ENCODE data around the gene MARK3.
"Not testable (repeated sequence)": the region's sequence is repeated elsewhere in the genome, so short reads cannot be mapped to it uniquely, and the experiment has no call there.

Gene MARK3

DNA sequence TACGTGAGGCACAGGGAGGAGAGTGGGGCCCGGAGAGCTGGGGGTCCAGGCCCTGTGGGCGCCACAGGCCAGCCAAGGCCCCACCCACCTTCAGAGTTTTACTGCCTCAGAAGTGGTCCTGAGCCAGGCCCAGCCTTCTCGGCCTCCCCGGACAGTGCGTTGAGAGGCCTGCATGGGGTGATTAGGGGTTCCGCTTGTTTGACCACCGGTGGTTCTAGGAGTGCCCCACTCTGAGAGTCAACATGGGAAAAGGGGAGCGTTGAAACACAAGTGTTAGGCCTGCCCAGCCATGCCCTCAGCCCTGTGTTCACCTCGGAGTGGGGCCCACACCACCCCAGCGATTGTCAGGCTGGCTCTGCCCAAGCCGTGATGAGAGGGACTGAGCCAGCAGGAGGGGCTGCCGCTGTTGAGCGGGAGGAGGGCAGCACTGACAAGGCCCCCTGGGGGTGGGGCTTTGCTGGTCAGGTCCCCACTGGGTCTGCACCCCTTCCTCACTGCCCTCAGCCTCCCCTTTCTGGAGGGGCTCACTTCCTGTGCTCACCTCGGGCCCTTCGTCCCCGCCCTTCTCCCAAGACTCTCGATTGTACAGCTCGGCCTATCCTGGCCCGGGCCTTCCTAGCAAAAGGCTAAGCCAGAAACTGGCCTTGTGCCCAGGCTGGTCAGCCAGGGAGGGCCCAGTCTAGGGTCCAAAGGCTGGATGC is 132.7 kb downstream of the MARK3 start:
- no peak for DNase-seq

DNA sequence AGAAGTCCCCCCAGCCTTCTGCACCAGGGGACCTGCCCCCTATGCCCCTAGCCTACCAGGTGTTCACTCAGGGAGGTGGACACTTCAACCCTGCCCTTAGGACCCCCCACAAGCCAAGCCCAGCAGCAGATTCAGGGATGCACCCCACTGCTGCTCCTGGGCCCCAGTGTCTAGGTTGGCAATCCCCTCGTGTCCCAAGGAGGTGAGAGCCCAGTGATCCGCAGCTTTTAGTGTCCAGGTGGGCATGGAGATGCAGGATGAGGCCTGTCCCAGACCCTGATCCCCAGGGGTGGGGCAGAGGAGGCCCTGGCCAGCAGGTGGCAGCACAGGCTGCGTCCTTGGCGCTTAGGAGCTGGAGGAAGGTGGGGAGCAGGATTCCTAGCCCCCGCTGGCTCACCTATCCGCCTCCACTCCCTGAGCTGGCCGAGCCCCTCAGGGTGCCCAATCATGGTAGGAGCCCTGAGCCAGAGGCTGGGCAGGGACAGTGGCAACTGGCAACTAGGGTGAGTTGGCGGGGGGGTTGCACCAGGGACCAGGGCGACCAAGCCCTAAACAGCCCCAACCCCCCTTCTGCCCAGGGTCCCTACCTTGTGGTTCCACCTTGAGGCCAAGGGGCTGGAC is 133.3 kb downstream of the MARK3 start:
- DNase-seq: peak; percentile 62

DNA sequence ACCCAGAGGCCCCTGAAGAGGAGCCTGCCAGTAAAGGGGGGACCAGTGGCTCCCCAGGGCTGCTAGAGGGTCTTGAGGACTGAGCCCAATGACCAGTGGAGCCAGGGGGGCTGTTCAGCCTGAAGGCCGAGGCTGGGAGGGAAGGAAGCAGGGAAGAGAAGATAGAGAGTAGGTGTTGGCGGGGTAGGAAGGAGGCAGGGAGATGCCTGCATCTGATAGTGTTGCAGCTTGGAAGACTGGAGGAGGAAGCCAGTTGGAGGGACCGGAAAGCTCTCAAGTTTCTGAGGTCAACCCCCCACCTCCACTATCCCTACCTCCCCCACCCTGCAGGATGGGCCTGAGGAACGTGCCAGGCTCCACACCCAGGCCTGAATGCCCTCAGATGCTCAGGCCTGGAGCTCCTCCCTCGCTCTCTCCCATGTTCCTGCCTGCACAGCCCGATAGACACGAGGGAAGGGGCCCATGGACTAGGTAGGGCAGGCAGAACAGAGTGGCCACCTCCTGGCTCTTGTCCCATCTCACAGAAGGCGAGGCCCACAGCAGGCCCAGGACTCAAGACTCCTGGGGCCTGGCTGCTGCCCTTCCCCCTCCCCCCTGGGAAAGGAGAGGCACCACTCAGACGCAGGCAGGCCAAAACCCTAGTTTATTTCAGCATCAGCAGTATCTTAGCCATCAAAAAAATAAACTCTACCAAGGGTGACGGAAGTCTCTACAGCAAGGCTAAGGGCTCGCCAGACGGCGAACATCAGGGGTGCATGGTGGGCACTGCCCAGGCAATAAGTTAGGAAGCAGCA is 134.0 kb downstream of the MARK3 start:
- DNase-seq: no peak

DNA sequence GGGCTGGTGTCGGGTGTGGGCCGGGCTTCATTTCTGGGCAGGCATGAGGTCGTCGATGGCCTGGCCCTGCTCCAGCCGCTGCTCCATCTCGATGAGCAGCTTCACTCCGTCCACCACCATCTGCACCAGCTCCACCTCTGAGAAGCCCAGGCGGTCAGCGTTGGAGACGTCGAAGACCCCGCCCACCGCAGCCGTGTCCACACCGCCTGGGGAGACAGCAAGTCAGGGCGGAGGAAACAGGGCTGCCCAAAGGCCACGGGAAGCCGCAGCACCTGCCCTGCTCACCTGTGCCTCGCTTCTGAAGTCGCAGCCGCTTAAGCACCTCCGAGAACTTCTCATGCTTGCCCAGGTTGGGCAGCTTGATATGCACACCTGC is 134.6 kb downstream of the MARK3 start:
- DNase-seq: no peak

DNA sequence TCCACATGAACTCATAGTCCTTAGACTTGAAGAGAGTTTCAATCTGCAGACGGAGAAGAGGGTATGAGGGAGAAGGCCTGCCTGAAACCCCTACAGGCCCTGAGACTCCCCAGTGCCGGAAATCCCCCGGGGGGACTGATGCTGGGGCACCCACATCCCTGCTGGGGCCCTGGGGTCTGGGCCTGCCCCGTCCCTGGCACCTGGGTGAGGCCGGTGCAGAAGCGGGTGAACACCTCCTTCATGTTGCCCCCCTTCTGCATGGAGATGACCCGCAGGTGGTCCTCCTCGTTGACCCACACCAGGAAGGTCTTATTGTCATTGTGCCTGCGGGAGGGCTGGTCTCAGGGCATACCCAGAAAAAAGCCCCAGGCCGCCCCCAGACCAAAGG is 135.0 kb downstream of the MARK3 start:
- no peak for DNase-seq

DNA sequence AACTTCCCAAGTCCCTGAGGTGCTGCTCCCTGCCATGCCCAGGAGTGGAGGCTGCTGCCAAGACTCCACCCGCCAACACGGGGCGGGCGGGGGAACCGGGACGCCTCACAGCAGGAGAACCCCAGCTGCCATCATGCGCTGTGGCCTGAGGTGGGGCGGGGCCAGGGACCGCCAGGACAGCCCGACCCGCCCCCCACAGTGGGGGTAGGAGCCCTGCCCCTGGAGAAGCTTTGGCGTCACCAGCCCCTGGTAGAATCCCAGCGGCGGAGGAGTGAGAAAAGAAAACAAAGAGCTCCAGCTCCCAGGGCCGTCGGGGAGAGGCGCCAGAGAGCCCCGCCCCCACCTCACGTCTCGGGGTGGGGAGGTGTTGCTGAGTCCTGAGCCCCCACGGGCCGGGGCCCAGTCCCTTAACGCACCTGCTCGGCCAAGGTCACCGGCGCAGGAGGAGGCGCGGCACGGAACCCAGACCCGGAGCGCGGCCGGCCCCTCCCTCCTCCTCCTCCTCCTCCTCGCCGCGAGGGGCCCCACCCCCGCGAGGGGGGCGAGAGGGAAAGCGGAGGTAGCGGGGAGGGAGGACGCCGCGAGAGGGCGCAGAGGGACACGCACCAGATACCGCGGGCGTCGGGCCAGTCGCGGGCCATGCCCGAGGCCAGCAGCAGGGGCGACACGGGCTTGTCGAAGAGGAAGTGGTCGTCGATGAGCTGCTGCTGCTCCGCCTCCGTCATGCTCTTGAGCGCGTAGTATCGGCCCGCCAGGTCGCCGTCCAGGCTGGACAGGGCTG is 135.6 kb downstream of the MARK3 start:
- peak; percentile 81 for DNase-seq

DNA sequence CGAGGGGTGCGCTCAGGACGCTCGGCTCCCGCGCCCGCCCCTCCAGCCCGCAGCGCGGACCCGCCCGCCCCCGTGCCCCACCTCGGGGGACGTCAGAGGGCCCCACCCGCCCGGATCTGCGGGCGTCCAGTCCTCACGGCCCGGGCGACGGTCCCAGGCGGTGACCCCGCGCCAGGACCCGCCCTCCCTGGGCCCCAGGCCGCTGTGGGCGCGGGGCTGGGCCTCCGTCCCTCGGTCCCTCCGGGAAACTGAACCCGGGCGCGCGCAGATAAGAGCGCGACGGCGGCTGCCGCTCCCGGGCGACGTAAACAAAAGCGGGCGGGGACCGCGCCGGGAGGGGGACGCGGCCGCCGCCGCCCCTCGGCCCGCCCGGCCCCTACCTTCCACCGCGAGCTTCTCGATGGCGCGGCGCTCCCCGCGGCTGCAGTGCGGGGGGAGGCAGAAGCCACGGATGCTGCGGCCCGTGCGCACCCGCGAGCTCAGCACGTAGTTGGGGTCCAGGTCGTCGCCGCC is 136.3 kb downstream of the MARK3 start:
- DNase-seq: peak; percentile 24

DNA sequence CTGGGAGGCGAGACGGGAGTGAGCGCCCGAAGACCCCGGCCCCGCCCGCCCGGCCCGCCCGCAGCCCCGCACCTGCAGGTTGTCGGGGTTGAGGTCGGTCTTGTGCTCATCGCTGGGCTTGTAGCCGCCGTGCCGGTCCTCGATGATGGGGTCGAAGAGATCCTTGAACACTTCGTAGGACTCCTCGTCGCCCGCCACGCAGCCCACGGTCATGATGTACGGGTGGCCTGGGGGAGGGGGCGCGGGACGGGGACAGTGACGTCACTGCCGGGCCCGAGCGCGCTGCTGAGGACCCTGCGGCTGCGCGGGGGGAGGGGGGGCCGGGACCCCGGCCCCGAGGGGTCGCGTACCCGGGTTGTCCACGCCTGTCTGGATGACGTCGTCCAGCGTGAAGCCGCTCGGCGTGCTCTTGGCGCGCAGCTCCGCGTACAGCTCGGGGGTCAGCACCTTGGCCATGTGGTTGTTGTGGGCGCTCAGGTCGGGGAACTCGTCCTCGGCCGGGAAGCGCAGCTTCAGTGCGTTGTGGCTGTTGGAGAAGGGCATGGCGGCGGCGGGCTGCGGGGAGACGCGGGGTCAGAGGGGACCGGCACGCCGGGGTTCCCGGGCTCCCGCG is 136.8 kb downstream of the MARK3 start:
- no peak for DNase-seq

DNA sequence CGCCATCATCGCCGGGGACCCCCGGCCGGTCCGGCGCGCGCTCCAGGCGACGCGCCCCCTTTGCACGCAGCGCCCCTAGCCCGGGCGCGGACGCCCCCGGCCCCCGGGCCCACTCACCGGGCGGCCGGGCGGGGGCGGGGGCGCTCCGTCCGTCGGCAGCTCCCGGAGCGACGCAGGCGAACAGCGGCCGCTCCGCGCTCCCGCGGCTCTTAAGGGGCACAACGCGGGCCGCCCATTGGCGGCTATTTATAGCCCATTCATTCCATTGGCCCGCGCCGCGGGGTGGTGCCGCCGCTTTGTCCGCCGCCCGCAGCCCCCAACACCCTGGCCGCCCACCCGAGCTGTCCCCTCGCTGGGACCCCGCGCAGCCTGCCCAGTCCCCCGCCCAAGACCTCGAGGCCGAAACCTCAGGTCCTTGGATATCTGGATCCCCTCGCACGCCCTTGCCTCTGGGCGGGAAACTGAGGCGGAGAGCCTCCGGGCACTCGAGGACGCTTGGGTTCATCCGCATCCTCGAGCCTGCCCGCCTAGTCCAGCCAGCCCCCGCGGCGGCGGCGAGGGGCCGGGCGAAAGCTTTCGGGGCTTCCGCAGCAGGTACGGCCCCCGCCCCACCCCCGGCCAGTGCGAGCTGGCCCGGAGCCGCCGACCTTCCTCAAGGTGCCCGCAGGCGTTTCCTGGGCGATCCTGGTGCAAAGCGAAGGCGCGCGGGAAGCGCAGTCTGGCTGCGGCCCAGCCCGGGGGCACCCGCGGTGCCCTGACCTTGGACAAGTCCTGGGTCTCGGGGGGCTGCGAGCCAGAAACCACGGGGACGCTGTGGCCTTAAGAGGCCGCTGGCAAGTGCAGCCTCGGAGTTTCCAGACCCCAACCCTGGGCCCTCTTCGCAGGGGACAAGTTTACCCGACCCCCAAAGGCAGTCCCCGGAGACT is 137.7 kb downstream of the MARK3 start, which contains the start of gene CKB:
CKB (minus strand) TSS at position 182 of the 926 bp plus-strand sequence. CDS start 337 bp downstream, outside the sequence.
- DNase-seq: peak; percentile 42

DNA sequence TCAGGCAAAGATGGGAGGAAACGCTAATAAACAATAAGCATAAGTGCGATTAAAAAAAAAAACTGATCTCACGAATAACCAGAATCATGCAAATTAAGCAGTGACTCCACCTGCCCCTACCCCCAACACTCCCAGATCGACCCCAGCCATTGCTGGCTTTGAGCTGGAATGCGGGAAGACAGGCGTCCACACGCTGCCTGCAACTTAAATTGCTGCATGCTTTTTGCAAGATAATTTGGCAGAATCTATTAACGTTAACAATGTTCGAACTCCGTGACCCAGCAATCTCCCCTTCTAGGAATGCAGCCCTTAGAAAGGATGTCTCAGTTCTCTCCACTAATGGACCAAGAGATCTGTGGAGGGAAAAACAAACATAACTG is 138.3 kb downstream of the MARK3 start:
- no peak for DNase-seq

DNA sequence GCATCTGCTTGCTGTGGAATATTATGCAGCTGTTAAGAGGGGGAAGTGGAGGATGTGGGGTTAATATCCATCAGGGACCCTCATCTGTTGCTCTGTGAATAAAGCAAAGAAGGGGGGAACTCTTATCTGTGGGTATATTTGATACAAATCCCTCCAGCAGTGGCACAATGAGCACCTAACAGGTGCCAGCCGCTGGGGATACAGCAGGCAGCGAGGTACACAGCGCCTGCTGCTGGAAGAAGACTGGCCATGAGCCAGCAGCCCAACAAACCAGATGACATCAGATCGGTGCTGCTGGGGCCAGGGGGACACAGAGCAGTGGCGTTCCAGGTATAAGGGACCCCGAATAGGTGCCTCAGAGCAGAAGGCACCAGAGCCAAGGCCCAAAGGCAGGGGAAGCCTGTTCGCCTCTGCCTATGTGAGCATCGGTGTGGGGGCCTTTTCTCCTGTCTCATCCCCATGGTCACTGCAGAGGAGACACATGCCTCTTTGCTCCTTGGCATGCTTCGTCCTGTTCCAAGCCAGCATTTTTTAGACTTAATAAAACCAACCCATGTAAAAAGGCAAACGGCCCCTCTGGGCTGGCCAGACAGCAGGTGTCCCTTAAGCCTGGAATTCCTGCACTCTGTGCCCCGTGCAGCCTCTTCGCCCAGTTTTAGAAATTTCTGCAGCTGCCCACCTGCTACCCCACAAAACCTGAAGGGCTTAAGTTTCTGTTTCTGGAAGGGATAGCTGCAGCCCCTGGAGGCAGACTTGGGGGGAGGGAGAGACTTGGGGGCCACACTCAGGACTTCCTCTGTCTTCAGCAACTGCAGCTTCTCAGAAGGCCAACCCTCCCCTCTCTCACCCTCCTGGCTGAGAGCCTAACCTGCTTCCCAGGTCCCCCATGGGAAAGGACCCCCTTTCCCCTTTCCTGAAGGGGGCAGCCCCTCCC is 139.1 kb downstream of the MARK3 start:
- no peak for DNase-seq

DNA sequence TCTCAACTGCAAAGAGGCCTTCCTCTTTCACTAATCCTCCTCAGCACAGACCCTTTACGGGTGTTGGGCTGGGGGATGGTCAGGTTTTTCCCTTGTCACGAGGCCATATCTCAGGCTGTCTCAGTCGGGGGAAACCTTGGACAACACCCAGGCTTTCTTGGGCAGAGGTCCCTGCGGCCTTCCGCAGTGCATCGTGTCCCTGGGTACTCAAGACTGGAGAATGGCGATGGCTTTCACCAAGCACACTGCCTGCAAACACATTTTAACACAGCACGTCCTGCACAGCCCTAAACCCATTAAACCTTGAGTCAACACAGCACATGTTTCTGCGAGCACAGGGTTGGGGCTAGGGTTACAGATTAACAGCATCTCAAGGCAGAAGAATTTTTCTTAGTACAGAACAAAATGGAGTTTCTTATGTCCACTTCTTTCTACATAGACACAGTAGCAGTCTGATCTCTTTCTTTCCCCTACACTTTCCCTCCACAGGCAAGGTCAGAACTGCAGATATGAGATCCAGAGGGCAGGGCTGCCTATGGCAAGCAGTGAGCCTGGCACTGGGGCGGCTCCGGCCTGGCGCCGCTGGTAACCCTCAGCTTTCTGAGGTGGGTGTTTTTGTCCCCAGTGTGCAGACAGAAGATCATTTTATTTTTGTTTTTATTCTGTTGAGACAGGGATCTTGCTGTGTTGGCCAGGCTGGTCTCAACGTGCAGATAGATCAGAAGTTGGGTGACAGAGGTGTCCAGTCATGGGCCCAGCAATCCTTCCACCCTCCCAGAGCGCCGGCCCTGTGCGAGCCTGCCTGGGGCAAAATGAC is 140.4 kb downstream of the MARK3 start:
- not testable (repeated sequence) for DNase-seq

DNA sequence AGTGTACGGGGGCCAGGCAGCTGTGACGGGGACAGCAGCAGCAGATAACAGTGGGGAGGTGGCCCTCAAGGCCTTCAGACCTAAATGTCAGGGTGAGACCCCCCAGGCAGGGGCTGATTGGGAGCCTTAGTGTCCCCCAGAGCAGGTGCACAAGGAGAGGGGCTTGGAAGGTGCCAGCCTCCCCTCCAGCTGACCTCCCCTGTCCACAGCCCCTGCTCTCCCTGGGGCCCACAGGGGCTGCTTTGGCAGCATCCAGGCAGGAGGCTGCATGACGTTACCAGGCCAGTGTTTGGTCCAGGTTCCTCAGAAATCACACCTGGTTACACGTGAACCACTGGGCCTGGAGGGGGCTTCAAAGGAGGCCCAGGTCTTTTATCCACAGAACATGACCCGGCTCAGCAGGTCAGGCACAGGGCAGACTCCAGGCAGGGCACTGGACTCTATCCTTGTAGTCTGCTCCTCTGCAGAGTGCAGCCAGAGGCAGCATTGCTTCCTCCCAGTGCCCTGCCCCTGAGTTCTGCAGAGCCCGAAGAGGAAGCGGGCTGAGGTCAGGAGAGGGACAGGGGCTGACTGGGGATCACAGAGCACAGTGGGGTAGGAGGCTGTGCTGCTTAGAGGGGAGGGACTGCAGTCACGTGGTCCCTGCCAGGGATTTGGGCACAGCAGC is 141.2 kb downstream of the MARK3 start:
- no peak for DNase-seq

DNA sequence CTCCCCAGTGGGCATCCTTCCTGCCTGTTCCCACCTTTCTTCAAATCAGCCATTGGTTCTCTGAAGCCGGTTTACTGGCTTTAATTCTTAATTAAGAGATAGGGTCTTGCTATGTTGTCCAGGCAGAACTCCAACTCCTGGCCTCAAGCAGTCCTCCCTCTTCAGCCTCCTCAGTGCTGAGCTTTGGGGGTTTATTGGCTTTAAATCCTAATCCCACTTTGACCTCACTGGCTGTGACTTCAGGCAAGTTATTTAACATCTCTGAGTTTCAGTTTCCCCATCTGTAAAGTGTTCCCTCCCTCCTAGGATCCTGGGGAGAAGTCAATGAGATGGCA is 141.7 kb downstream of the MARK3 start:
- DNase-seq: no peak

DNA sequence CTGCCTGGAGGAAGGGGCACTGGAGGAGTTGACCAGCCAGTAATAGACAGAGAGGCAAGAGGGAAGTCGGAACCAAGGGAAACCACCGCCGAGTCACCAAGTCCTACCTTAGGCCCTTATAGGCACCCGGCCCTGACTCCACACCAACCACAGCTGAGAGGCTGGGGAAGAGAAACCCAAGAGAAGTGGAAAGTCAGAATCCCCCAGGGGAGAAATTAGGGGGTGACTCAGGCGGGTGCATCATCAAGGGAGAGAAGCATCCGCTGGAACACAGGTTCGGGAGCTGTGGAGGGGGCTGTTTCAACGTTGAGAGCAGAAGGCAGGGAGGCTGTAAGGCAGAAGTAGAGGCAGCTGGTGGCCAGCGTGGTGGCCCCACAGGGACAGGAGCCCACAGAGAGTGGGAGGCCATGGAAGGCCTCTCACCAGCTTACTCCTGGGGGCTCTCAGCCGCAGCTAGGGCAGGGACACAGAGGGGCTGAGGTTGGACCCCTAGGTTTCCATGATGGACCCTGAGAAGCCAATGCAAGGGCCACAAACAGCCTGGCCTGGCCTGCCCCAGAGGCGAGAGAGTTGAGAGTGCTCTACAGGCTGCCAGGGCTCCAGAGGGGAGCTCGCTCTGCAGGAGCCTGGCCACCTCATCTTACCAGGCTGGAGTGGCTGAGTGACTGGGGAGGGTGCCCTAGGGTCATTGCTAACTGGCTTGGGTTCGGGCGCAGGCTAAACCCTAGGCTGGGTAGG is 142.4 kb downstream of the MARK3 start:
- no peak for DNase-seq

DNA sequence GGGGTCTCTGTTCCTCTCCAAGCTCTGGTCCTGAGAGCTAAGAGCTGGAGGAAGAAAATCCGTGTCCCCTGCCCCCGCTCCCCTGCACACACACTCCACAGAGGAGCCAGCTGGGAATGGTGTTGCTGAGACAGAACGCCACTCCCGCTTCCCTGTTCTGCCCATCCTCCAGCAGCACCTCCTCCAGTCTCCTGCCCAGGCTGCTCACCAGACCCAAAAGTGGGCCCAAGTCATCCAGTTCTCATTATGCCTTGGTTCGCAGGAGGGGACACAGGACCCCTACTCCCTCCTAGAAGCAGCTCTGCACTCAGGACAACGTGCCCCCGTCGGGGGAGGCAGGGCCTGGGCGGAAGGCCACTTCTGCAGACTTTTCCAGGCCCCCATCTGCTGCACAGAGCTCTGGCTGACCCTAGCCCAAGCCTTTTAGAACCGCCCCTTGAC is 143.0 kb downstream of the MARK3 start:
- DNase-seq: no peak

DNA sequence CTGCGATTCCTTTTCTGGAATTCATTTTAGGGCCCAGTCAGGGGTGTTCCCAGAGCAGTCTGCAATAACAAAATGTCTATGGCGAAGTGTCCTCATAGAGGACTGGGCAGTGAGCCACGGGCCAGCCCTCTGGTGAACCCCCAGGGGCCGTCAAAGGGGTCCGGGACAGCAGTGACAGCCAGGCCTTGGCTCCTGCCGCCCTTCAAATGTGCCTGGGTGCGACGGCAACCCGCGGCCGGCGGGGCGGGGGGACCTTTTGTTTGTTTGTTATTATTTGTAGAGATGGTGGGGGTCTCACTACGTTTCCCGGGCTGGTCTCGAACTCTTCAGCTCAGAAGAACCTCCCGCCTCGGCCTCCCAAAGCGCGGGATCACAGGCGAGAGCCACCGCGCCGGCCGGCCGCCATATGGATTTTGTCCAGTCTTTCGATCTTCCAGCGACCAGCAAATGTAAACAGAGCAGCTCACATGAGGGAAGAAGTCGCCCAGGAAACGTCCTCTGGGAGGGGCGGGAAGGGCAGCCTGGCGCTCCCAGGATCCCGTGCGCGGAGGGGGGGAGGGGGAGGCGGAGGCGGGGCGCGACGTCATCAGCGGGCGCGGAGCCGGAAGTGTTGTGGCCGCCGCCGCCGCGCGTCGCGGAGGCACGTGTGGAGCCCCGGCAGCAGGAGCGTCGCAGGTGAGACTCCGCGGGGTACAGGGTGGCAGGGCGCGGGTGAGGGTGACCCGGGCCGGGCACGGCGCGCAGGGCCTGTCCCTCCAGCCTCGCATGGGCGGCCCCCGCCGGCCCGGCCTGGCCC is 143.6 kb downstream of the MARK3 start, which contains the start of gene TRMT61A:
TRMT61A (plus strand) TSS at position 610 of the 796 bp plus-strand sequence. CDS start 783 bp downstream, outside the sequence.
- peak; percentile 85 for DNase-seq

Measured in CD4-positive, alpha-beta T cell treated with Interleukin-17A for 1 hour (primary cell).